HFF-Myc (cell line): ENCODE results near the gene MIEN1.

Experiments used
- DNase-seq: peaks from one replicate; pipeline ENCODE4 v3.0.0-alpha.2; 2011; ENCODE audit warnings: low read depth; ENCODE audit errors: extremely low read depth
- H3K4me3 ChIP-seq: replicated peaks from 2 replicates; pipeline ENCODE4 v1.5.1; 2011; ENCODE audit warnings: low read depth, mild to moderate bottlenecking, control low read depth, low read length
- CTCF ChIP-seq: IDR thresholded peaks from 2 replicates; pipeline ENCODE4 v1.5.1; 2012; ENCODE audit warnings: mild to moderate bottlenecking, low read depth, low read length, control low read depth; ENCODE audit errors: missing control alignments

The MIEN1 gene

DNA sequence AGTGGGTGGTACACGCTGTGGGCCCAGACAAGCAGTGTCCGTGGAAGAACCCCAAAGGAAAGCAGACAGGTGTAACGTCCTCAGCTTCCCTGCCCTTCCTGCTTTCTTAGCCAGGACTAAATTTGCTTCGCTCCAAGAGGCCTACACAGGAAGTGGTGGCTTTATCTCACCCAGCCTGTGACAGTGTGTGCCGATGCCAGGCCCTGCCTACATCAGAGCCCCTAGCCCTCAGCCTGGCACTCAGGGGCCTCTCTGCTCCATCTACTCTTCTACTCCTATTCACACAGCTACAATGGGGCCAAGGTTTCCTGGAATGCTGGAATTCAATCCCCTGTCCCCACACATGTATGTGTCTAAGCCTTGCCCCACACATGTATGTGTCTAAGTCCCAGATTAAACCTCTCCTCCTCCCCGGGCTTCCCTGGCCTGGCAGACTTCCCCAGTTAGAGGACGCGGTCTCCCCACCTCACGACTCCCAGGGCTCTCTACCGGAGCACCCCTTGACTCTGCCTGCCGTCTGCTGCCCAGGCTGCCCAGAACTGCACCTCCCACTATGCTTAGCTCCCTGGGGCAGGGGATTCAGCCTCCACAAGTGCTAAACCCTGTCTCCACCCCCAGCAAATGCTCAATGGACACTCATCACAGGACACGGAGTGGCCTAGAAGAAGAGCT lies 50.7 kb downstream of the MIEN1 start:
- TF ChIP-seq CTCF: no peak
- no peak overlapping the region for H3K4me3 ChIP-seq
- DNase-seq: no peak
